SK-N-SH (cell line): ENCODE measurements around the gene SNRPB. TPM values are rescaled to one million over a fixed set of nuclear protein-coding genes. Genes with fewer than 3 reads are reported as not detected.
"Not testable (repeated sequence)": the region's sequence is repeated elsewhere in the genome, so short reads cannot be mapped to it uniquely, and the experiment has no call there.

ENCODE experiments used
- CTCF ChIA-PET: fragments of 300-600, 350-600 bp; formaldehyde crosslinking; extraction: SDS; loops from one replicate; lab custom pipeline; 2021; lab: Yijun Ruan, JAX
- POLR2A ChIA-PET: fragments of 350-600 bp; sonication (Branson Sonifier 250); formaldehyde crosslinking; extraction: SDS; loops from one replicate; lab custom pipeline; 2020; ENCODE audit warnings: antibody characterized with exemption, inconsistent platforms; lab: Yijun Ruan, JAX
- DNase-seq: peaks from one replicate; pipeline ENCODE4 v3.0.0; 2012
- H2AFZ ChIP-seq: fragments of 200-600 bp; sonication (generic); 2 replicates; pipeline ENCODE4 v1.8.1; 2016; ENCODE audit warnings: antibody characterized with exemption, mild to moderate bottlenecking, low read depth
- H3F3A ChIP-seq: fragments of 200-600 bp; sonication (generic); replicated peaks from 2 replicates; pipeline ENCODE3; 2016; ENCODE audit warnings: antibody characterized with exemption, mild to moderate bottlenecking; ENCODE audit not compliant: insufficient read depth
- H3K27ac ChIP-seq, 2 experiments: fragments of 200-500 bp in 1 of 2; fragments of 200-600 bp in 1 of 2; sonication (Bioruptor generic) in 1 of 2; sonication (generic), shearing (Covaris generic) in 1 of 2; 2 replicates each; pipeline versions ENCODE4 v1.5.1 to v1.6.1; 2014 to 2016; ENCODE audit warnings: low read depth in 2 of 2, inconsistent platforms in 1 of 2, low read length in 1 of 2, mild to moderate bottlenecking in 1 of 2, mixed read lengths in 1 of 2
- H3K27me3 ChIP-seq: fragments of 200-600 bp; sonication (generic), shearing (Covaris generic); 2 replicates; pipeline ENCODE4 v1.6.1; 2016; ENCODE audit warnings: mixed run types; ENCODE audit not compliant: insufficient read depth
- H3K36me3 ChIP-seq, 2 experiments: fragments of 200-500 bp in 1 of 2; fragments of 200-600 bp in 1 of 2; sonication (Bioruptor generic) in 1 of 2; sonication (generic) in 1 of 2; replicated peaks in 1 of 2; 2 replicates each; pipeline versions ENCODE3 to v1.5.1; 2014 to 2016; ENCODE audit warnings: low read length in 1 of 2, mild to moderate bottlenecking in 1 of 2; ENCODE audit not compliant: insufficient read depth in 2 of 2, control insufficient read depth in 1 of 2
- H3K4me1 ChIP-seq, 2 experiments: fragments of 200-500 bp in 1 of 2; fragments of 200-600 bp in 1 of 2; sonication (Bioruptor generic) in 1 of 2; sonication (generic), shearing (Covaris generic) in 1 of 2; 2 replicates each; pipeline versions ENCODE4 v1.5.1 to v1.6.1; 2014 to 2016; ENCODE audit warnings: low read depth in 1 of 2, low read length in 1 of 2, mixed run types in 1 of 2; ENCODE audit not compliant: insufficient read depth in 2 of 2, control insufficient read depth in 1 of 2
- H3K4me2 ChIP-seq: fragments of 200-600 bp; sonication (generic), shearing (Covaris generic); 2 replicates; pipeline ENCODE4 v1.6.1; 2017; ENCODE audit warnings: mixed run types
- H3K4me3 ChIP-seq, 2 experiments: fragments of 200-500 bp in 1 of 2; fragments of 200-600 bp in 1 of 2; sonication (Bioruptor generic) in 1 of 2; sonication (generic), shearing (Covaris generic) in 1 of 2; 2 replicates each; pipeline versions ENCODE4 v1.5.1 to v1.8.1; 2014 to 2016; ENCODE audit warnings: low read depth in 2 of 2, inconsistent platforms in 1 of 2, low read length in 1 of 2, mild to moderate bottlenecking in 1 of 2, mixed read lengths in 1 of 2, moderate library complexity in 1 of 2
- H3K79me2 ChIP-seq: fragments of 200-600 bp; sonication (generic); 2 replicates; pipeline ENCODE4 v1.8.1; 2017; ENCODE audit warnings: mild to moderate bottlenecking; ENCODE audit not compliant: insufficient read depth
- H3K9ac ChIP-seq: fragments of 200-600 bp; sonication (generic); 2 replicates; pipeline ENCODE4 v1.6.1; 2017; ENCODE audit warnings: mixed run types
- H3K9me2 ChIP-seq: fragments of 200-600 bp; sonication (generic); 2 replicates; pipeline ENCODE4 v1.6.1; 2017; ENCODE audit warnings: mixed run types
- H3K9me3 ChIP-seq: fragments of 200-600 bp; sonication (generic); 2 replicates; pipeline ENCODE4 v1.6.1; 2017; ENCODE audit warnings: mixed run types, mild to moderate bottlenecking, moderate library complexity
- H4K20me1 ChIP-seq: fragments of 200-600 bp; sonication (generic); 2 replicates; pipeline ENCODE4 v1.6.1; 2017; ENCODE audit warnings: mild to moderate bottlenecking, mixed run types; ENCODE audit not compliant: insufficient read depth
- CHD2 ChIP-seq: fragments of 150-350 bp; IDR thresholded peaks from 2 replicates; pipeline ENCODE4 v1.6.1; 2018; ENCODE audit warnings: low read length; ENCODE audit not compliant: partially characterized antibody
- ELF1 ChIP-seq: IDR thresholded peaks from 2 replicates; pipeline ENCODE4 v1.4.0; 2012
- FOSL2 ChIP-seq: IDR thresholded peaks from 2 replicates; pipeline ENCODE4 v1.4.0; 2012; ENCODE audit warnings: low read depth, mild to moderate bottlenecking, moderate library complexity, borderline replicate concordance
- FOXM1 ChIP-seq: IDR thresholded peaks from 2 replicates; pipeline ENCODE4 v1.4.0; 2012; ENCODE audit warnings: low read depth, mild to moderate bottlenecking
- RCOR1 ChIP-seq: fragments of 150-350 bp; IDR thresholded peaks from 2 replicates; pipeline ENCODE4 v1.6.1; 2017; ENCODE audit warnings: antibody characterized with exemption, low read length
- YY1 ChIP-seq: IDR thresholded peaks from 2 replicates; pipeline ENCODE4 v1.4.0; 2012; ENCODE audit warnings: low read depth, mild to moderate bottlenecking
- WGBS: methylation state at CpG from one replicate; pipeline ENCODE4 v1.1.6; 2017; ENCODE audit warnings: low lambda C conversion rate; 5-methylcytosine and 5-hydroxymethylcytosine counted together
- polyA plus RNA-seq, 3 experiments: library from polyadenylated mRNA; depleted of rRNA; stranded (reverse); fragments of >200 nt; gene quantifications; 2 replicates each; pipeline ENCODE4 v1.2.3, GENCODE V29; 2012
- TF ChIP-seq, protein P1 (sequence below): IDR thresholded peaks from 2 replicates; pipeline ENCODE4; 2012
- TF ChIP-seq, protein P2 (sequence below): fragments of 200-600 bp; sonication (generic); IDR thresholded peaks from 2 replicates; pipeline ENCODE4 v1.6.1; 2017; ENCODE audit warnings: antibody characterized with exemption, mild to moderate bottlenecking, moderate library complexity

The SNRPB gene
- polyA plus RNA-seq, 1 of the 3 experiments (the other 2 are of a cell fraction), result 455 TPM

DNA sequence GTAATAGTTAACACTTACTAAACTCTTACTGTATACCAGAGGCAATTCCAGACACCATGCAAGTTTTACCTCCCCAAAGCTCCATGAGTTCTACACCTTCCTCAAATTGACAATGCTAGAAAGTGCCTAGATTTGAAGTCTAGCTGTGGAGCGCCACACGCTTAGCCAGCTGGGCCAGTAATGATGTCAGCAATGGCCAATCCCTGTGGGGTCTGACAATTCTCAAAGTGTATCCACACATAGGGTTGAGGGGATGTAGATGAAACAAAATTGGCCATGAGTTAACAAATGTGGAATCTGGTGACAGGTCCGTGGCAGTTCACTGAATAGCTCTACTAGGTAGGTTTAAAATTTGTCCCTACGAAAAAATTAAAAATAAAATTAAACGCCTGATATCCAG is 36.9 kb upstream of the SNRPB start:
- Histone ChIP-seq H4K20me1 (no peaks in the 10 kb centered on the region), H3K9ac (no peak overlapping the region), H3K4me2 (peak overlapping the region; percentile 96), H3K79me2 (peaks cover 48% of the 10 kb centered on the region), H3K27me3 (no peaks in the 10 kb centered on the region), H2AFZ (no peak overlapping the region), H3K27ac (no peak overlapping the region), H3K9me2 (no peaks in the 10 kb centered on the region), H3K9me3 (no peaks in the 10 kb centered on the region), H3K4me3 (peak overlapping the region; percentile 76 to 84; a peak in 3 of 4 replicates), H3K4me1 (peaks cover 2 to 12% of the 10 kb centered on the region in 2 experiments; a peak in 2 of 4 replicates), H3K36me3 (no peaks in the 10 kb centered on the region), H3F3A (no peaks in the 10 kb centered on the region)
- ChIA-PET CTCF (interaction anchor here (0.6 to 3.7 kb wide), 6 partner anchors 15 to 182 kb away, joined by 3 to 55 read pairs (median 4); partner anchors contain the start of gene NOP56), POLR2A (no interaction called here)
- WGBS, result 67% methylated on average over 5 of the region's 5 CpGs
- peak; percentile 33 for DNase-seq
- TF ChIP-seq, protein P1, sequence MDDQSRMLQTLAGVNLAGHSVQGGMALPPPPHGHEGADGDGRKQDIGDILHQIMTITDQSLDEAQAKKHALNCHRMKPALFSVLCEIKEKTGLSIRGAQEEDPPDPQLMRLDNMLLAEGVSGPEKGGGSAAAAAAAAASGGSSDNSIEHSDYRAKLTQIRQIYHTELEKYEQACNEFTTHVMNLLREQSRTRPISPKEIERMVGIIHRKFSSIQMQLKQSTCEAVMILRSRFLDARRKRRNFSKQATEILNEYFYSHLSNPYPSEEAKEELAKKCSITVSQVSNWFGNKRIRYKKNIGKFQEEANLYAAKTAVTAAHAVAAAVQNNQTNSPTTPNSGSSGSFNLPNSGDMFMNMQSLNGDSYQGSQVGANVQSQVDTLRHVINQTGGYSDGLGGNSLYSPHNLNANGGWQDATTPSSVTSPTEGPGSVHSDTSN, result no peak
- TF ChIP-seq FOXM1 (no peak), CHD2 (no peak), RCOR1 (no peak), ELF1 (no peak), YY1 (no peak), FOSL2 (no peak)
- TF ChIP-seq, protein P2, sequence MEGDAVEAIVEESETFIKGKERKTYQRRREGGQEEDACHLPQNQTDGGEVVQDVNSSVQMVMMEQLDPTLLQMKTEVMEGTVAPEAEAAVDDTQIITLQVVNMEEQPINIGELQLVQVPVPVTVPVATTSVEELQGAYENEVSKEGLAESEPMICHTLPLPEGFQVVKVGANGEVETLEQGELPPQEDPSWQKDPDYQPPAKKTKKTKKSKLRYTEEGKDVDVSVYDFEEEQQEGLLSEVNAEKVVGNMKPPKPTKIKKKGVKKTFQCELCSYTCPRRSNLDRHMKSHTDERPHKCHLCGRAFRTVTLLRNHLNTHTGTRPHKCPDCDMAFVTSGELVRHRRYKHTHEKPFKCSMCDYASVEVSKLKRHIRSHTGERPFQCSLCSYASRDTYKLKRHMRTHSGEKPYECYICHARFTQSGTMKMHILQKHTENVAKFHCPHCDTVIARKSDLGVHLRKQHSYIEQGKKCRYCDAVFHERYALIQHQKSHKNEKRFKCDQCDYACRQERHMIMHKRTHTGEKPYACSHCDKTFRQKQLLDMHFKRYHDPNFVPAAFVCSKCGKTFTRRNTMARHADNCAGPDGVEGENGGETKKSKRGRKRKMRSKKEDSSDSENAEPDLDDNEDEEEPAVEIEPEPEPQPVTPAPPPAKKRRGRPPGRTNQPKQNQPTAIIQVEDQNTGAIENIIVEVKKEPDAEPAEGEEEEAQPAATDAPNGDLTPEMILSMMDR, result no peak

DNA sequence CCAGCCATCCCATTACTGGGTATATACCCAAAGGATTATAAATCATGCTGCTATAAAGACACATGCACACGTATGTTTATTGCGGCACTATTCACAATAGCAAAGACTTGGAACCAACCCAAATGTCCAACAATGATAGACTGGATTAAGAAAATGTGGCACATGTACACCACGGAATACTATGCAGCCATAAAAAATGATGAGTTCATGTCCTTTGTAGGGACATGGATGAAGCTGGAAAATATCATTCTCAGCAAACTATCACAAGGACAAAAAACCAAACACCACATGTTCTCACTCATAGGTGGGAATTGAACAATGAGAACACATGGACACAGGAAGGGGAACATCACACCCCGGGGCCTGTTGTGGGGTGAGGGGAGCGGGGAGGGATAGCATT is 35.8 kb upstream of the SNRPB start:
- H3K9me2 ChIP-seq, CTCF ChIA-PET, H3K27me3 ChIP-seq, H3K36me3 ChIP-seq, POLR2A ChIA-PET, DNase-seq, H3F3A ChIP-seq, H4K20me1 ChIP-seq, H3K9me3 ChIP-seq, H3K9ac ChIP-seq, H2AFZ ChIP-seq, H3K4me2 ChIP-seq, H3K4me3 ChIP-seq, H3K27ac ChIP-seq: not testable (repeated sequence)
- Histone ChIP-seq H3K4me1 (peaks cover 2 to 12% of the 10 kb centered on the region in 2 experiments; a peak in 2 of 4 replicates), H3K79me2 (peaks cover 53% of the 10 kb centered on the region)
- 93% methylated on average over 3 of the region's 5 CpGs for WGBS

DNA sequence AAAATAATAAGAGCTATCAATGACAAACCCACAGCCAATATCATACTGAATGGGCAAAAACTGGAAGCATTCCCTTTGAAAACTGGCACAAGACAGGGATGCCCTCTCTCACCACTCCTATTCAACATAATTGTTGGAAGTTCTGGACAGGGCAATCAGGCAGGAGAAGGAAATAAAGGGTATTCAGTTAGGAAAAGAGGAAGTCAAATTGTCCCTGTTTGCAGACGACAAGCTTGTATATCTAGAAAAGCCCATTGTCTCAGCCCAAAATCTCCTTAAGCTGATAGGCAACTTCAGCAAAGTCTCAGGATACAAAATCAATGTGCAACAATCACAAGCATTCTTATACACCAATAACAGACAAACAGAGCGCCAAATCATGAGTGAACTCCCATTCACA is 34.2 kb upstream of the SNRPB start:
- H3K27ac ChIP-seq, H3K4me3 ChIP-seq, CTCF ChIA-PET, H3K9me2 ChIP-seq, H4K20me1 ChIP-seq, H3K4me2 ChIP-seq, H3K9ac ChIP-seq, DNase-seq, H3K27me3 ChIP-seq, H3K9me3 ChIP-seq, H2AFZ ChIP-seq, H3F3A ChIP-seq, POLR2A ChIA-PET: not testable (repeated sequence)
- peaks cover 2 to 12% of the 10 kb centered on the region in 2 experiments; a peak in 2 of 4 replicates for H3K4me1 ChIP-seq
- peaks cover 0 to 11% of the 10 kb centered on the region in 2 experiments for H3K36me3 ChIP-seq
- peaks cover 60% of the 10 kb centered on the region for H3K79me2 ChIP-seq
- WGBS, result 97% methylated on average over 2 of the region's 2 CpGs

DNA sequence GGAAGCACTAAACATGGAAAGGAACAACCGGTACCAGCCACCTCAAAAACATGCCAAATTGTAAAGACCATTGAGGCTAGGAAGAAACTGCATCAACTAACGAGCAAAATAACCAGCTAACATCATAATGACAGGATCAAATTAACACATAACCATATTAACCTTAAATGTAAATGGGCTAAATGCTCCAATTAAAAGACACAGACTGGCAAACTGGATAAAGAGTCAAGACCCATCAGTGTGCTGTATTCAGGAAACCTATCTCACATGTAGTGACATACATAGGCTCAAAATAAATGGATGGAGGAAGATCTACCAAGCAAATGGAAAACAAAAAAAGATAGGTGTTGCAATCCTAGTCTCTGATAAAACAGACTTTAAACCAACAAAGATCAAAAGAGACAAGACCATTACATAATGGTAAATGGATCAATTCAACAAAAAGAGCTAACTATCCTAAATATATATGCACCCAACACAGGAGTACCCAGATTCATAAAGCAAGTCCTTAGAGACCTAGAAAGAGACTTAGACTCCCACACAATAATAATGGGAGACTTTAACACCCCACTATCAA is 32.3 kb upstream of the SNRPB start:
- WGBS, result 92% methylated on average over 2 of the region's 2 CpGs
- H3K9me2 ChIP-seq, CTCF ChIA-PET, H4K20me1 ChIP-seq, DNase-seq, H3F3A ChIP-seq, H3K4me2 ChIP-seq, POLR2A ChIA-PET, H2AFZ ChIP-seq, H3K9ac ChIP-seq, H3K27me3 ChIP-seq, H3K4me1 ChIP-seq, H3K9me3 ChIP-seq, H3K27ac ChIP-seq, H3K4me3 ChIP-seq: not testable (repeated sequence)
- Histone ChIP-seq H3K79me2 (peaks cover 58% of the 10 kb centered on the region), H3K36me3 (peaks cover 0 to 23% of the 10 kb centered on the region in 2 experiments)
